ENCODE data around the gene IQSEC3. TPM values are rescaled to one million over a fixed set of nuclear protein-coding genes. Genes with fewer than 3 reads are reported as not detected.
"Not testable (repeated sequence)": the region's sequence is repeated elsewhere in the genome, so short reads cannot be mapped to it uniquely, and the experiment has no call there.

The IQSEC3 gene
- total and polyA plus RNA-seq, 2 experiments from 2014 or later, result 0.70 to 2.7 TPM

DNA sequence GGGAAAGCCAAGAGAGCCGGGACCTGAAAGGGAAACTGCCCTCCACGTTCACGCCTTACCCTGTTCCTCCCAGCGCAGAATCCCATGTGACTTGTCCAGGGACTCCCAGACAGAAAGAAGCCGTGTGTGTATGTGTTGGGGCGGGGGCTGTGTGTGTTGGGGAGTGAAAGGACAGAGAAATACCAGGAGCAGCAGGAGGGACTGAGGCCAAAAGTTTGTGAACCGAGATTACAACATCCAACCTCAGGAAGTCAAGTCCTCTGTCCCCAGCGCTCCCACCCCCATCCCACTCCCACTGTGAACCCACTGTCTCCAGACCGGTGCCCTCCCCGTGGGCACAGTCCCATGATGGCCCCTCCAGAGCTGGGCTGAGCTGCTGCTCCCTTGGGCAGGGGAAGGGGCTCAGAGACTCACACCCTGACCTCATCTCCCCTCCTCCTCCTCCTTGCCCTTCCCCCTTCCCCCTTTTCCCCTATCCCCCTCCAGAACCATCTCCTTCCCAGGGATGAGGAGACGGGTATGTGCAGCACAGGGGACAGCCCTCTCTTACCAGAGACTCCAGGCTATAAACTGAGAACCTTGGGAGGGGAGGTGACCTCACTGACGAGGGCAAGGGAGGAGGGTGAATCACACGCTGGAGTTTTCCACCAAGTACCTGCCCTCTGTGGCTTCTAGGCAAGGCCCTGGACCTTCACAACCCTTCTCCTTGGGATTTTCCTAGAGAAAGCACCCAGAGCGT, 147.6 kb downstream of the IQSEC3 start, which contains the start of gene SLC6A12:
SLC6A12 (minus strand) TSS at position 155 of the 739 bp plus-strand sequence. CDS start 4,171 bp downstream, outside the sequence.
- H3K79me2 ChIP-seq, result no peaks in the 10 kb centered on the region
- H3K36me3 ChIP-seq (replicated peaks; ENCODE audit: insufficient read depth, low read depth), result no peaks in the 10 kb centered on the region
- H2AFZ ChIP-seq, result no peak within 1 kb of the TSS
- H3K27me3 ChIP-seq, result no peaks in the 10 kb centered on the region
- TF ChIP-seq EZH2 (IDR thresholded peaks at IDR 0.05; ENCODE audit: borderline replicate concordance) (no peak), EZH2phosphoT487 (IDR thresholded peaks at IDR 0.05; ENCODE audit: low read depth, severe bottlenecking, unreplicated experiment) (no peak), CTCF (IDR thresholded peaks at IDR 0.05; ENCODE audit: poor library complexity) (no peak)
- no peaks in the 10 kb centered on the region for H3K9me3 ChIP-seq (ENCODE audit: low read depth)
- 50% methylated on average over 13 of the region's 14 CpGs for WGBS (ENCODE audit: low lambda C conversion rate, missing lambda C conversion rate)
- no peak within 1 kb of the TSS for H3K4me3 ChIP-seq
- H3K9me2 ChIP-seq (replicated peaks; ENCODE audit: insufficient read depth), result no peaks in the 10 kb centered on the region
- H3K27ac ChIP-seq, result no peak within 1 kb of the TSS
- DNase-seq (ENCODE audit: low spot score), result no peak
- peaks cover 11% of the 10 kb centered on the region for H3K4me1 ChIP-seq (ENCODE audit: insufficient read depth)
- no peaks in the 10 kb centered on the region for H4K20me1 ChIP-seq (ENCODE audit: insufficient read depth, poor library complexity, severe bottlenecking)
- peak within 1 kb of the TSS; percentile 46 for H3K4me2 ChIP-seq

DNA sequence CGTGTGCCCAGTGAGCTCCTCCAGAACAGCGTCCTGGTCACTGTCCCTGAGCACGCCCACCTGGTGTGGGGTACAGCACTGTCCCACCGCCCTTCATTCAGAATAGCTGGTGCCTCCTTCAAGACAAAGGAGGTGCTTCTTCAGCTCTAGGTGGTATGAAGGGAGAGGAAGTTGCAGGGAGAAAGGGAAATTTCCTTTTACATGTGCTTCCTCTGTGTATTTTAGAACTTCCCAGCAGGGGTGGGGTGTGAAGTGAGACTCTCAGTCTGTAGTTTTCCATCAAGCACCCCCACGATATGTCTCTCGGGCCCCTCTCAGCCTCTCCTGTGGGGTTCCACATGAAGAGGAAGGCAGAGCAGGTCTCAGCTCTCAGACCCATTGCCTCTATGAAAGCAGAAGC, 148.5 kb downstream of the IQSEC3 start:
- no peak overlapping the region for H3K27ac ChIP-seq
- H3K79me2 ChIP-seq, result no peaks in the 10 kb centered on the region
- no peaks in the 10 kb centered on the region for H3K9me2 ChIP-seq (replicated peaks; ENCODE audit: insufficient read depth)
- 96% methylated on average over 6 of the region's 6 CpGs for WGBS (ENCODE audit: low lambda C conversion rate, missing lambda C conversion rate)
- no peak overlapping the region for H3K4me3 ChIP-seq
- DNase-seq (ENCODE audit: low spot score), result no peak
- no peak overlapping the region for H2AFZ ChIP-seq
- TF ChIP-seq EZH2phosphoT487 (IDR thresholded peaks at IDR 0.05; ENCODE audit: low read depth, severe bottlenecking, unreplicated experiment), result no peak
- no peak for TF ChIP-seq CTCF (IDR thresholded peaks at IDR 0.05; ENCODE audit: poor library complexity)
- no peak for TF ChIP-seq EZH2 (IDR thresholded peaks at IDR 0.05; ENCODE audit: borderline replicate concordance)
- no peaks in the 10 kb centered on the region for H3K36me3 ChIP-seq (replicated peaks; ENCODE audit: insufficient read depth, low read depth)
- no peaks in the 10 kb centered on the region for H4K20me1 ChIP-seq (ENCODE audit: insufficient read depth, poor library complexity, severe bottlenecking)
- peaks cover 11% of the 10 kb centered on the region for H3K4me1 ChIP-seq (ENCODE audit: insufficient read depth)
- H3K27me3 ChIP-seq, result no peaks in the 10 kb centered on the region
- no peaks in the 10 kb centered on the region for H3K9me3 ChIP-seq (ENCODE audit: low read depth)
- H3K4me2 ChIP-seq, result no peak overlapping the region

DNA sequence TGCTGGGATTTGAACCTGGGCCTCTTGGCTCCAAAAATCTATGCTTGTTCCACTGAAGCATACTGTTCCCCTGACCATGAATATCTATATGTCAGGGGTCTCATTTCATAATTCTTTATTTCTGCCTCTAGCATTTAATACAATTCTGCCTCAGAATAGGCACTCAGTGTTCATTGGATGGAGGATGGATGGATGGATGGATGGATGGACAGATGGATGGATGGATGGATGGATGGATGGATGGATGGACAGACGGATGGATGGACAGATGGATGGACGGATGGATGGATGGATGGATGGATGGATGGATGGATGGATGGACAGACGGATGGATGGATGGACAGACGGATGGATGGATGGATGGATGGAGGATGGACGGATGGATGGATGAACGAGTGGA, 150.5 kb downstream of the IQSEC3 start:
- not testable (repeated sequence) for H3K4me1 ChIP-seq (ENCODE audit: insufficient read depth); H3K27ac ChIP-seq; H3K9me3 ChIP-seq (ENCODE audit: low read depth); H4K20me1 ChIP-seq (ENCODE audit: insufficient read depth, poor library complexity, severe bottlenecking); H2AFZ ChIP-seq; H3K9me2 ChIP-seq (replicated peaks; ENCODE audit: insufficient read depth); H3K36me3 ChIP-seq (replicated peaks; ENCODE audit: insufficient read depth, low read depth); DNase-seq (ENCODE audit: low spot score); H3K79me2 ChIP-seq; H3K4me3 ChIP-seq; H3K4me2 ChIP-seq; H3K27me3 ChIP-seq
- 81% methylated on average over 6 of the region's 6 CpGs for WGBS (ENCODE audit: low lambda C conversion rate, missing lambda C conversion rate)

DNA sequence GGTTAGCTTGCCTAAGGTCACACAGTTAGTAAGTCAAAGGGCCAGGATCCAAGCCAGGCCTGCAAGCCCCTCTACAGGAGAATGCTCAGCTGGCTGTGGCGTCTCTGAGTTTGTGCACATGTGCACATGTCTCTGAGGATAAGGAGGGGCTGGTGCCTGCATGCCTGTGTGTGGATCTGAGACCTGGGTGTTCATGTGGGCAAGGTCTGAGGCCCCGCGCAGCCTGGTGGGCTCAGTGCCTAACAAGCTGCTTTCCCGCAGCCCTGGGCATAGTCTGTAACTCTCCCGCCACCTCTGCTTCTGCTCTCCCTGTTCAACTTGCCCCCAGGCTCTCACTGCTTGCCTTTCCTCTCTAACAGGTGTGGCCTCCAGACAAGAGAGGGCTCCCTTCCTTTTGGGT, 151.7 kb downstream of the IQSEC3 start:
- H3K9me3 ChIP-seq (ENCODE audit: low read depth), result no peaks in the 10 kb centered on the region
- H3K4me3 ChIP-seq, result no peak overlapping the region
- no peaks in the 10 kb centered on the region for H4K20me1 ChIP-seq (ENCODE audit: insufficient read depth, poor library complexity, severe bottlenecking)
- H3K9me2 ChIP-seq (replicated peaks; ENCODE audit: insufficient read depth), result no peaks in the 10 kb centered on the region
- no peaks in the 10 kb centered on the region for H3K4me1 ChIP-seq (ENCODE audit: insufficient read depth)
- H3K79me2 ChIP-seq, result no peaks in the 10 kb centered on the region
- H3K36me3 ChIP-seq (replicated peaks; ENCODE audit: insufficient read depth, low read depth), result no peaks in the 10 kb centered on the region
- no peaks in the 10 kb centered on the region for H3K27me3 ChIP-seq
- TF ChIP-seq CTCF (IDR thresholded peaks at IDR 0.05; ENCODE audit: poor library complexity) (no peak), EZH2phosphoT487 (IDR thresholded peaks at IDR 0.05; ENCODE audit: low read depth, severe bottlenecking, unreplicated experiment) (no peak), EZH2 (IDR thresholded peaks at IDR 0.05; ENCODE audit: borderline replicate concordance) (no peak)
- H3K27ac ChIP-seq, result no peak overlapping the region
- H3K4me2 ChIP-seq, result no peak overlapping the region
- no peak overlapping the region for H2AFZ ChIP-seq
- no peak for DNase-seq (ENCODE audit: low spot score)
- WGBS (ENCODE audit: low lambda C conversion rate, missing lambda C conversion rate), result 85% methylated on average over 5 of the region's 5 CpGs
